ENCODE data around the gene GAB1. TPM values are rescaled to one million over a fixed set of nuclear protein-coding genes. Genes with fewer than 3 reads are reported as not detected.

The GAB1 gene
- total RNA-seq, 1 experiment from 2014 or later = 29.4 TPM

- no peaks in the 10 kb centered on the region for H3K27me3 ChIP-seq (ENCODE audit: insufficient read depth, low read depth)
- intact Hi-C loops (cut with micrococcal nuclease; ENCODE audit: unreplicated experiment) = no loop called here
- ChIA-PET POLR2A (ENCODE audit: unreplicated experiment) (no interaction called here), CTCF (no interaction called here)
- 0 out of 2 replicates have a peak, but pooled peaks cover 7% of the 10 kb centered on the region for H3K79me2 ChIP-seq (ENCODE audit: low read depth)
- H3K36me3 ChIP-seq (ENCODE audit: low read depth) = no peaks in the 10 kb centered on the region
- no TSS peak for BruUV-seq (replicated peaks)
- H3K4me1 ChIP-seq (replicated peaks; ENCODE audit: insufficient read depth) = no peaks in the 10 kb centered on the region
- DNase-seq = no peak
- no peak overlapping the region for H3K4me2 ChIP-seq
- H2AFZ ChIP-seq = no peak overlapping the region
- H3K9me2 ChIP-seq (ENCODE audit: insufficient read depth) = no peaks in the 10 kb centered on the region
- no peak for TF ChIP-seq EZH2 (IDR thresholded peaks at IDR 0.05; ENCODE audit: low read depth)
- no peak for TF ChIP-seq CTCF (conservative IDR thresholded peaks at IDR 0.05)
- H3K9me3 ChIP-seq (ENCODE audit: insufficient read depth, low read depth) = no peaks in the 10 kb centered on the region
- no peak overlapping the region for H3K27ac ChIP-seq
- no peaks in the 10 kb centered on the region for H3F3A ChIP-seq (ENCODE audit: insufficient read depth, low read depth)
- H4K20me1 ChIP-seq (ENCODE audit: insufficient read depth) = no peaks in the 10 kb centered on the region
- no peak overlapping the region for H3K4me3 ChIP-seq
Measured at GRCh38 chr4:143382596-143382995, 45.9 kb downstream of the GAB1 start.

- Histone ChIP-seq H3K79me2 (ENCODE audit: low read depth) (0 out of 2 replicates have a peak, but pooled peaks cover 7% of the 10 kb centered on the region), H4K20me1 (ENCODE audit: insufficient read depth) (no peaks in the 10 kb centered on the region), H3F3A (ENCODE audit: insufficient read depth, low read depth) (no peaks in the 10 kb centered on the region), H3K27ac (no peak overlapping the region), H3K4me3 (no peak overlapping the region), H3K27me3 (ENCODE audit: insufficient read depth, low read depth) (no peaks in the 10 kb centered on the region), H3K9me3 (ENCODE audit: insufficient read depth, low read depth) (no peaks in the 10 kb centered on the region), H2AFZ (no peak overlapping the region), H3K4me2 (no peak overlapping the region), H3K36me3 (ENCODE audit: low read depth) (no peaks in the 10 kb centered on the region), H3K9me2 (ENCODE audit: insufficient read depth) (no peaks in the 10 kb centered on the region), H3K4me1 (replicated peaks; ENCODE audit: insufficient read depth) (no peaks in the 10 kb centered on the region)
- intact Hi-C loops (cut with micrococcal nuclease; ENCODE audit: unreplicated experiment) = no loop called here
- TF ChIP-seq CTCF (conservative IDR thresholded peaks at IDR 0.05) (no peak), EZH2 (IDR thresholded peaks at IDR 0.05; ENCODE audit: low read depth) (no peak)
- no TSS peak for BruUV-seq (replicated peaks)
- DNase-seq = no peak
- CTCF ChIA-PET = no interaction called here
- POLR2A ChIA-PET (ENCODE audit: unreplicated experiment) = no interaction called here
Measured at GRCh38 chr4:143383005-143383574, 46.4 kb downstream of the GAB1 start.

GRCh38 chr4:143384381-143384994 is 47.8 kb downstream of the GAB1 start:
- no TSS peak for BruUV-seq (replicated peaks)
- H3K4me3 ChIP-seq = no peak overlapping the region
- DNase-seq = no peak
- POLR2A ChIA-PET (ENCODE audit: unreplicated experiment) = no interaction called here
- peaks cover 9% of the 10 kb centered on the region for H3K4me1 ChIP-seq (replicated peaks; ENCODE audit: insufficient read depth)
- no peaks in the 10 kb centered on the region for H4K20me1 ChIP-seq (ENCODE audit: insufficient read depth)
- H2AFZ ChIP-seq = no peak overlapping the region
- 0 out of 2 replicates have a peak, but pooled peaks cover 7% of the 10 kb centered on the region for H3K79me2 ChIP-seq (ENCODE audit: low read depth)
- CTCF ChIA-PET = no interaction called here
- no peaks in the 10 kb centered on the region for H3F3A ChIP-seq (ENCODE audit: insufficient read depth, low read depth)
- no peaks in the 10 kb centered on the region for H3K9me3 ChIP-seq (ENCODE audit: insufficient read depth, low read depth)
- TF ChIP-seq EZH2 (IDR thresholded peaks at IDR 0.05; ENCODE audit: low read depth) (no peak), CTCF (conservative IDR thresholded peaks at IDR 0.05) (no peak)
- H3K9me2 ChIP-seq (ENCODE audit: insufficient read depth) = no peaks in the 10 kb centered on the region
- intact Hi-C loops (cut with micrococcal nuclease; ENCODE audit: unreplicated experiment) = no loop called here
- H3K36me3 ChIP-seq (ENCODE audit: low read depth) = no peaks in the 10 kb centered on the region
- no peaks in the 10 kb centered on the region for H3K27me3 ChIP-seq (ENCODE audit: insufficient read depth, low read depth)
- no peak overlapping the region for H3K27ac ChIP-seq
- no peak overlapping the region for H3K4me2 ChIP-seq

All from PC-9 (cell line).